ENCODE results near the gene NDNF.

The NDNF gene

DNA sequence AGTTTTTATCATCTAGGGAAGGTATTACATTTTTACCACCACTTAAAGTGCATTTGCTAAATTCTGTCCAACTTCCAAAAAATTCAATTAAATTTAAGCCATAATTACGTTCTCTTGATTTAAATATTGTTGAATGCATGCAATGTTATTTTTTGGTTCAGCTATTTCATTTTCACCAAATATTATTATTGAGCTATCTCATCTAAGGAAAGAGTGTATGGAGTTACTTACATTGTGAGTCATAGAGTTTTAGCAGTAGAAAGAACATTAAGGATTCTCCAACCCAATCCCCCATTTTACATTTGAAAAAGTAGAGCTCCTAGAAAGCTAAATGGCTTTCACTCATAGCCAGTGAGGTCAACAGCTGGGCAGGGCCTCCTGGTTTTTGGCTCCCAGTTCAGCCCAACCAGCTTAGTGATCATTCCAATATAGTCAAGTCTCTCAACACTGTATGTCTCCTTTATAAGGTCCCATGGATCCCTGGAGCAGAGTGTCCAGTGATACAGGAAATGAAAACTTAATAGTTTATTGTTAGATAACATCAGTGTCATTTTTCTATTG lies 60.5 kb downstream of the NDNF start:
- DNase-seq = no peak

DNA sequence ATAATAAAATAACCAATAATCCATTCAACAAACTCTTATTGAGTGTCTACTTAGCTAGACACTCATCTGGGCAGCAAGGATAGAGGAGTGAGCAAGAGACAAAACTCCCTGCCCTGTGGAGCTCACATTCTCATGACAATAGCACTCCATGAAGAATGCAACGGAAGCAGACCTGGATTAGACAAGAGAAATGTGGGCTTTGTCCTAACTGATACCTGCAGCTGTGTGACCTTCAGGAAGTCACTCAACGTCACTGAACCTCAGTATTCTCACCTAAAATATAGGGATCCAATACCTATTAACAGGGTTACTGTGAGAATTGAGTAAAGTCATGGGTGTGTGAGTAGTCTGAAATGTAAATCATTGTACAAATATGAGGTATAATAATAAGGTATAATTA lies 61.2 kb downstream of the NDNF start:
- no peak for DNase-seq

DNA sequence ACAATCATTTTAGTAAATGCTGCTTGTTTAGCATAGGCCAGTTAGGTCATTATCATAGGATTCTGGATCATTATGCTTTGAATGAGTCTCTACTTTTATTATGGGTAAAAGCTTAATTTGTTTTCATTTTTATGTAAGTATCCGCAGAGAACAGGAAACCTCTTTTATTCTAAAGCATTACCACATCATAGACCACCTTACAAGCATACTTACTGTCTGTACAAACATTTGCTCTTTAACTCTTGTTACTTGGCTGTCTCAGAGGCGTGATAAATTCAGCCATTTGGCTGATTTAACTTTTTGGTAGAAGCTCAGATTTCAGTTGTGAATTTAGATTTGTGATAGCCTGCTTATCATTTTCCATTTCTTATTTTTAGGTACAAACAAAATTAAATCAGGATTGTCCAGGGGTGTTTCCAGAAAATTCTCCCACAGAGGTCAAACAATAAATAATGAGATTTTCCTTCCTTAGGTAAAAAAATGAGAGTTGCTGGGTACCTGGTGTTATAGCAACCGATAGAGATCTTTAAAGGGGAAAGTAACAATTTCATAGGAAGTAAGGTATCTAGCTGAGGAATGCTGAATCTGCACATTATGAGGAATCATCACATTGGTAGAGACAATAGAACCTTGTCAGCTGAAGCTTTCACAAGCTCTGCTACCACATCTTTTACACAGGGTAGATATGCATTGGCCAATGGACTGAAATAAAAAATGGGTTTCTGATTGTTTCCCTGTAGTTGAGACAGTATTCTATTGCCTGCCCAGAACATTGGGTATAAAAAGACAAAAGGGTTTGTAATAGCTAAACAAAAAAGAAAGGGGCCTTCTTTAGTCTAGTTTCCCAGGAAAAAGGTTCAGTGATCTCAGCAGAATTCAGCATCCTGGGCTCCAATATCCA lies 62.5 kb downstream of the NDNF start:
- DNase-seq = no peak

DNA sequence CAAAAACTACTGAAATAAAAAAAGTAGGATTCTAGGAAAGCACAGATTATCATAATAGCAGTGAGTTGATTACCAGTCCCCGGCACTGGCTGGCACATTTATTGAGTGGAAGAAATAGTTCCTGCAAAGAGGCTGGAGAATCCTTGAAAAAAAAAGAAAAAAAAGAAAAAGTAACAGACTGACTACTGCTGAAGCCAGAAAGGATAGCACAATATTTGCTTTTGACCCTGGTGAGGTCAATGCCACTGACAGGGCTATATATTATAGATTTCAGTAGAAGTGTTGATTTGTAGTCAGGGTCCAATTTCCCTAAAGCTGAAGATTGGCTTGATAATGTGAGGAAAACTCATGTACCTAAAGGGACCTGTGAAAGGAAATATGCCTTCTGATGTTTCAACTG lies 64.7 kb downstream of the NDNF start:
- no peak for DNase-seq

DNA sequence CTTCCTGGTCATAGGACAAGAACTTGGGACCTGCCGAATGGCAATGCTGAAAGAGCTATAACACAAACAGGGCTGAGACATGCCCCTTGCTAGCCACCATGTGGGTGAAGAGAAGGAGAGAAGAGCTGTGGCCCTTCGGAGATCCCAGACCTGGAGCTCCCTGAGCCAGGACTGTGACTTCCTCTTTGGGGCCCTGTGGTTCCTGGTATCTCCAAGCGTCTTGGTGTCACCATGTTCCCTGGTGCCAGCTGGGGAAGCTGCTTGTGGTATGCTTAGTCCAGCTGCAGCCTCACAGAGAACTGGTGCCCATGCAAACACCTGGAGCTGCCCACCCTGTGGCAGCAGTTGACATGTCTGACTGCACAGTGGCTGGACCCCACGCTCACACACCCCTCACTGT lies 68.5 kb downstream of the NDNF start:
- DNase-seq = no peak

DNA sequence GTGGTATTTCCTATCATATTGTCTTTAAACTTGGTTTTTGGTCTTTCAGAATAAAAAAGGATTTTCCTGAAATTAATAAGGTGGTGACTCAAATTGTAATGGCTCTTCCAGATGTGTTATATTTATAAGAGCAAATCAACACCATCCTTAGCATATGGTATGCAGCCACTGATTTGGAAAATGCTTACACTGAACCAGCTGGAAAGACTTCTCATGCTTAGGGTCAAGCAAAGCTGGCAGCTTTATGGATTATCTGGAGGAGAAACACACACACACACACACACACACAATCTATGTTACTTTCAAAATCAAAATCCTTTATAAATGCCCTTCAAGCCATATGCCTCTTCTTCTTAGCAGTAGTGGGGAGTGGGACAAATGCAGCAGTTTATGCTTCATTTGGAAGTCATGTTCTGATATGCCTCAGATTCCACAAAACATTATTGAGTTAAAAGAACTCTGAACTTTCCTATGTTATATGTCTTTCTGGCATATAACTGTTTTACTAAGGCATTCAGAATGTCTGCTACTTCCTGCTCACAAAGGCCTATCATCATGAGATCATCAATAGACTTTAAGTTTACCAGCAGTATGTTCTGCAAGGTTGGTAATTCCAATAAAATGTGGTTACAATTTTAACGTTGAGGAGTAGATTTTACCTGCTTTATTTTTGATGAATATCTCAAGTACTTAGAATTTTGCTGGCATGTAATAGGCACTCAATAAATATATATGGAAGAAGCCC lies 76.9 kb downstream of the NDNF start:
- DNase-seq = no peak

DNA sequence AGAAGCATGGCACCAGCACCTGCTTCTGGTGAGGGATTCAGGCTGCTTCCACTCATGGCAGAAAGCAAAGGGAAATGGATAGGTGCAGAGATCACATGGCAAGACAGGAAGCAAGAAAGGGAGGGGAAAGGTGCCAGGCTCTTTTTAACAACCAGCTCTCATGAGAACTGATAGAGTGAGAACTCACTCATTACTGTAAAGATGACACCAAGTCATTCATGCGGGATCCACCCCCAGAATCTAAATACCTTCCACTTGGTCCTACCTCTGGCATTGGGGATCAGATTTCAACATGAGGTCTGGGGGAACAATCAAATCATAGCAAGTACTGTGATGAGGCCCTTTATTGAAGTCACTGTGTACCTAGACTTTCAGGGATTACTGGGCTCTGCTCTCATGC lies 77.8 kb downstream of the NDNF start:
- DNase-seq = no peak

DNA sequence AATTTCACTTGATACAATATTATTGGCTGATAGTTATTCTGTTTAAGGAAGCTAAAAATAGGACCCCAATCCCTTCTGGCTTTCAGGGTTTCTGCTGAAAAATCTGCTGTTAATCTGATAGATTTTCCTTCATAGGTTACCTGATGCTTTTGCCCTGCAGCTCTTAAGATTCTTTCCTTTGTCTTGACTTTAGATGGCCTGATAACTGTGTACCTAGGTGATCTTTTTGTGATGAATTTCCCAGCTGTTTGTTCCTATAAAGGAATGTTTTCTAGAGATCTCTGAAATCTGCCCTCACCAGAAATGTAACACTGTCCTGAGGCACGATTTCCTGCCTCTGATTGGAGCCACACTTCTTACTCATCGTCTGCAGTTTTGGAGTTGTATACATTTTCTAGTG lies 80.5 kb downstream of the NDNF start:
- no peak for DNase-seq

DNA sequence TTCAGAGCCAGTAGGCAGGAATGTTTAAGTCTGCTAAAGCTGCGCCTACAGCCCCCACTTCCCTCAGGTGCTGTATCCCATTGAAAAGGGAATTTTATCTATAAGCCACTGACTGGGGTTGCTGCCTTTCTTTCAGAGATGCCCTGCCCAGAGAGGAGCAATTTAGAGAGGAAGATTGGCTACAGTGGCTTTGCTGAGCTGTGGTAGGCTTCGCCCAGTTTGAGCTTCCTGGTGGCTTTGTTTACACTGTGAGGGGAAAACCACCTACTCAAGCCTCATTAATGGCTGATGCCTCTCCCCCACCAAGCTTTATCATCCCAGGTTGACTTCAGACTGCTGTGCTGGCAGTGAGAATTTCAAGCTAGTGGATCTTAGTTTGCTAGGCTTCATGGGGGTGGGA lies 82.1 kb downstream of the NDNF start:
- no peak for DNase-seq
